Left lung (tissue), 10 donors: ENCODE data around the gene EREG. TPM values are rescaled to one million over a fixed set of nuclear protein-coding genes. Genes with fewer than 3 reads are reported as not detected.

Source experiments
- ATAC-seq: fragments of 200-7000 bp; cut with Tn5 transposase; one replicate; pipeline ENCODE4 v1.9.1; 2020; ENCODE audit warnings: moderate library complexity
- DNase-seq, 4 donors: peaks; one replicate each; pipeline ENCODE4 v3.0.0-alpha.2; 2013 to 2020
- H3K27ac ChIP-seq, 2 donors: fragments of 200-600 bp; sonication (generic) in 1 of 2; one replicate each; pipeline versions ENCODE4 v1.5.0 to v1.8.0; 2020 to 2021
- H3K27me3 ChIP-seq, 2 donors: fragments of 200-600 bp; sonication (generic) in 1 of 2; one replicate each; pipeline versions ENCODE4 v1.5.0 to v1.8.0; 2020 to 2021
- H3K36me3 ChIP-seq, 2 donors: fragments of 200-600 bp; sonication (generic) in 1 of 2; one replicate each; pipeline versions ENCODE4 v1.5.0 to v1.8.0; 2020 to 2021
- H3K4me1 ChIP-seq, 2 donors: fragments of 200-600 bp; one replicate each; pipeline ENCODE4 v1.8.0; 2021
- H3K4me3 ChIP-seq, 2 donors: fragments of 200-600 bp; sonication (generic) in 1 of 2; one replicate each; pipeline versions ENCODE4 v1.5.0 to v1.8.0; 2020 to 2021; ENCODE audit warnings: mild to moderate bottlenecking in 1 of 2
- H3K9me3 ChIP-seq, 2 donors: fragments of 200-600 bp; sonication (generic) in 1 of 2; one replicate each; pipeline versions ENCODE4 v1.5.0 to v1.8.0; 2020 to 2021
- intact Hi-C, 2 donors: fragments of 100-400 bp; cut with DNase I; formaldehyde crosslinking; loops; one replicate each; pipeline versions ENCODE4 v1.11.2 to v1.14.2; 2022
- polyA plus RNA-seq, 6 donors: library from polyadenylated mRNA; unstranded; fragments of 120-200 nt; gene quantifications; one replicate each; pipeline ENCODE4 v1.2.1, GENCODE V29; 2013; ENCODE audit not compliant: insufficient read length in 6 of 6
- total RNA-seq, 2 donors: library from RNA; stranded (reverse); fragmentation: NEBNext Ultra II Directional; extraction: Animal tissue kit (Norgen Biotek cat#: 25700); gene quantifications; one replicate each; pipeline ENCODE4 v1.2.1, GENCODE V29; 2021
- TF ChIP-seq, protein P1 (sequence below), 2 donors: fragments of 200-600 bp; sonication (generic) in 1 of 2; IDR thresholded peaks; one replicate each; pipeline versions ENCODE4 v1.5.0 to v1.8.0; 2021; ENCODE audit warnings: antibody characterized with exemption in 2 of 2
- donor health status: DM: no; HTN: yes; CAD: no.
- donor health status: DM: no; HTN: no; CAD: no.

Gene EREG
- total and polyA plus RNA-seq, 8 donors = 0.14 to 3.6 (median 0.28) TPM

DNA sequence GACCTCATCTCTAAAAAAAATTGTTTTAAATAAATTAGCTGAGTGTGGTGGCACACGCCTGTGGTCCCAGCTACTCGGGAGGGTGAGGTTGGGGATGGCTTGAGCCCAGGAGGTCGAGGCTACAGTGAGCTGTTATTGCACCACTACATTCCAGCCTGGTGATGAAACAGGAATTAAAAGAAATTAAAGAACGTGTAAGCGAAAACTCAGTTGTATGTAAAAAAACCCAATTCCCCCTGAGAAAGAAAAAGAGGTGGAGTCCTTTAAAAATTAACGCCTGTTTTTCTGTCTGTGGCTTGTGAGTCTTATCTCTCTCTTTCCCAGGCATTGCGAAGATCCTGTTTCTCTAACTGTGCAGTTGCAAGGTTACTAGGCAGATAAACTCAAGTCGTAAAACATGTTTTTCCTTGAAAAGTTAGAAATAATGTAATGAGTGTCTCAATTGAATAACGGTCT, 34.6 kb upstream of the EREG start:
- Histone ChIP-seq H3K4me3 (no peak overlapping the region), H3K36me3 (no peaks in the 10 kb centered on the region), H3K9me3 (no peaks in the 10 kb centered on the region), H3K27ac (no peak overlapping the region), H3K27me3 (no peaks in the 10 kb centered on the region), H3K4me1 (no peaks in the 10 kb centered on the region)
- ATAC-seq = no peak
- no peak for DNase-seq
- intact Hi-C loops = no loop called here
- TF ChIP-seq, protein P1, sequence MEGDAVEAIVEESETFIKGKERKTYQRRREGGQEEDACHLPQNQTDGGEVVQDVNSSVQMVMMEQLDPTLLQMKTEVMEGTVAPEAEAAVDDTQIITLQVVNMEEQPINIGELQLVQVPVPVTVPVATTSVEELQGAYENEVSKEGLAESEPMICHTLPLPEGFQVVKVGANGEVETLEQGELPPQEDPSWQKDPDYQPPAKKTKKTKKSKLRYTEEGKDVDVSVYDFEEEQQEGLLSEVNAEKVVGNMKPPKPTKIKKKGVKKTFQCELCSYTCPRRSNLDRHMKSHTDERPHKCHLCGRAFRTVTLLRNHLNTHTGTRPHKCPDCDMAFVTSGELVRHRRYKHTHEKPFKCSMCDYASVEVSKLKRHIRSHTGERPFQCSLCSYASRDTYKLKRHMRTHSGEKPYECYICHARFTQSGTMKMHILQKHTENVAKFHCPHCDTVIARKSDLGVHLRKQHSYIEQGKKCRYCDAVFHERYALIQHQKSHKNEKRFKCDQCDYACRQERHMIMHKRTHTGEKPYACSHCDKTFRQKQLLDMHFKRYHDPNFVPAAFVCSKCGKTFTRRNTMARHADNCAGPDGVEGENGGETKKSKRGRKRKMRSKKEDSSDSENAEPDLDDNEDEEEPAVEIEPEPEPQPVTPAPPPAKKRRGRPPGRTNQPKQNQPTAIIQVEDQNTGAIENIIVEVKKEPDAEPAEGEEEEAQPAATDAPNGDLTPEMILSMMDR (IDR thresholded peaks at IDR 0.05) = no peak

DNA sequence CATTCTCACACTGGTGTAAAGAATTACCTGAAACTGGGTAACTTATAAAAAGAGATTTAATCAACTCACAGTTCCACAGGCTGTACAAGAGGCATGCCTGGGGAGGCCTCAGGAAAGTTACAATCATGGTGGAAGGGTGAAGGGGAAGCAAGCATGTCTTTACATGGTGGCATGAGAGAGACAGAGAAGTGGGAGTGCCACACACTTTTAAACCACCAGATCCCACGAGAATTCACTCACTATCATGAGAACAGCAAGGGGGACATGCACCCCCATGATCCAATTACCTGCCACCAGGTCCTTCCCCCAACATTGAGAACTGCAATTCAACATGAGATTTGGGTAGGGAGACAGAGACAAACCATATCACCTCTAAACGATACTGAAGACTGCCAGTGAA, 33.7 kb upstream of the EREG start:
- intact Hi-C loops = no loop called here
- TF ChIP-seq, protein P1 (IDR thresholded peaks at IDR 0.05) = no peak
- H3K36me3 ChIP-seq = no peaks in the 10 kb centered on the region

DNA sequence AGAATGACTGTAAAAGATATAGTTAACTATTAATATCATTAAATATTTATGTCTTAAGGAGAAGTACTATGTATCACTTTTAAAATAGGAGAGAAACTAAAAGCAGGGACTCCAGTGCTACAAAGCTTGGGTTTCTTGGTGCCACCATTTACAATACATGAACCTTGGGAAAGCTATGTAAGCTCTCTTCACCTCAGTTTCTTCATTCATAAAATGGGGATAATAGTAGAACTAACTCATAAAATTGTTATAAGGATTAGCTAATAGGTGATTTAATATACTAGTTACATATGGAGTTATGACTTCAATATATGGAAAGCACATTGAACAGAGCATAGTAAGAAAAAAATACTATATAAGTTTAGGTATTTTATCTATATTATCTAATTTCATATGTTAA, 33.0 kb upstream of the EREG start:
- no peaks in the 10 kb centered on the region for H3K27me3 ChIP-seq
- no peaks in the 10 kb centered on the region for H3K36me3 ChIP-seq
- no peaks in the 10 kb centered on the region for H3K4me1 ChIP-seq
- H3K9me3 ChIP-seq = no peaks in the 10 kb centered on the region
- no peak for ATAC-seq
- TF ChIP-seq, protein P1 (IDR thresholded peaks at IDR 0.05) = no peak
- DNase-seq = no peak
- no peak overlapping the region for H3K27ac ChIP-seq
- no peak overlapping the region for H3K4me3 ChIP-seq
- intact Hi-C loops = no loop called here

More for the DNA sequence above, 33.7 kb upstream of the EREG start:
- H3K4me1 ChIP-seq = no peaks in the 10 kb centered on the region
- no peak overlapping the region for H3K27ac ChIP-seq
- no peak for ATAC-seq
- H3K27me3 ChIP-seq = no peaks in the 10 kb centered on the region
- H3K4me3 ChIP-seq = no peak overlapping the region
- no peak for DNase-seq
- H3K9me3 ChIP-seq = no peaks in the 10 kb centered on the region

DNA sequence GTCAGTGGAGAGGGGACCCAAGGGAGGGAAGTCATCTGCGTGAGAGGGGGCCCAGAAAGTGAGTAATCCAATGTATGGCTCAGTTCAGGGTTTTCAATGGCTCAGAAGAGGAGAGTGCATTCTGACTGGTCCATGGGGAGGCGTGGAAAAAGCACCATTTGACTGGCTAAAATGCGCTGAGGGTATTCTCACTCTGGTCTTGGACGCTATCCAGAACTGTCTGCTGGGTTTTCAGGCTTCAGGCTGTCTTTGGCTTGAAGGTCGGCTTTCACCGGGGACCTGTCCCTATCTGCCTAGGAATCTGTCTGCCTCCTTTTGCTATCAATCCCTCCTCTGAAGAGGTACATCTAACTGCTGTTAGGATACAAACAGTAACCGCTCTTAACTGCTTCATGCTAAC, 30.3 kb upstream of the EREG start:
- TF ChIP-seq, protein P1 (IDR thresholded peaks at IDR 0.05) = no peak
- Histone ChIP-seq H3K36me3 (no peaks in the 10 kb centered on the region), H3K27me3 (no peaks in the 10 kb centered on the region), H3K27ac (no peak overlapping the region), H3K9me3 (no peaks in the 10 kb centered on the region), H3K4me1 (peaks cover 0 to 8% of the 10 kb centered on the region in 2 donors), H3K4me3 (no peak overlapping the region)
- DNase-seq (no peak), ATAC-seq (no peak)
- intact Hi-C loops = no loop called here

DNA sequence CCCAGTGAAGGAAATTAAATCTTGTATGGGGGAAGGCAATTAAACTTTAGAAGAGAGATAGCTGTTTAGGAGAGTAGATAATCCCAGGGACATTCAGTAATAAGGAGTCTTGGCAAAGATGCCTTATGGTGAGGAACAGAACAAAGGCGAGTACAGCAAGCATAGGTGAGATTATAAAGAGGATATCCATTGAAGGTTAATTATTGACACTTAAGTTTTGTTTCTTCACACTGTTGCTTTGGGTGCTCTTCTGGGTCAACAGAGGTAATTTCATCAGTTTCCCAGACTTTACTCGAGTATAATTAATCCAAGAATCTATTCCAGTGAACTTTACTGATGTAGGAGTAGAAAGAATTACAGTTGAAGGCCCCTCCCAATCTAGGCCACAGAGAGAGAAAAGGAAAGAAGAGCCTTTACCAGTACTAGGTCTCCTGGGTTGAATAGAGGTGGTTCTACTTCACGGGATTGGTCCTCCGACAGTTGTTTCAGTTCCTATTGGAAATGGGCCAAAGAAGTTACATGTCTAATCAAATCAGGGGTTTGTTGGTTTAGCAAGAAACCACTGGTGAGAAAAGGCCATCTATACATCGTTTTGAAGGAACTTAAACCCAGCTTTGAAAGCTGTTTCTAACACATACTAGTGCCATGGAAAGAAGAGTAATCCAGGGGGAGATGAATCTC, 29.5 kb upstream of the EREG start:
- DNase-seq = no peak
- ATAC-seq = no peak
- H3K9me3 ChIP-seq = no peaks in the 10 kb centered on the region
- intact Hi-C loops = no loop called here
- no peaks in the 10 kb centered on the region for H3K27me3 ChIP-seq
- H3K36me3 ChIP-seq = no peaks in the 10 kb centered on the region
- peaks cover 0 to 8% of the 10 kb centered on the region in 2 donors for H3K4me1 ChIP-seq
- no peak overlapping the region for H3K4me3 ChIP-seq
- TF ChIP-seq, protein P1 (IDR thresholded peaks at IDR 0.05) = no peak
- H3K27ac ChIP-seq = no peak overlapping the region
